ENCODE measurements around the gene GAK.

The GAK gene

GRCh38 chr4:831483-831805, 100.7 kb downstream of the GAK start:
- DNase-seq (ENCODE audit: low read depth, low spot score): no peak

- DNase-seq (ENCODE audit: low read depth, low spot score): no peak
Measured at GRCh38 chr4:830601-831482, 101.3 kb downstream of the GAK start.

- DNase-seq (ENCODE audit: low read depth, low spot score): no peak
Measured at GRCh38 chr4:829761-830600, 102.1 kb downstream of the GAK start.

- no peak for DNase-seq (ENCODE audit: low read depth, low spot score)
Measured at GRCh38 chr4:829291-829690, 102.8 kb downstream of the GAK start.

GRCh38 chr4:828641-829271, 103.4 kb downstream of the GAK start:
- DNase-seq (ENCODE audit: low read depth, low spot score): no peak

GRCh38 chr4:827209-828081, 104.7 kb downstream of the GAK start:
- DNase-seq (ENCODE audit: low read depth, low spot score): no peak

- DNase-seq (ENCODE audit: low read depth, low spot score): no peak
Measured at GRCh38 chr4:826508-827208, 105.5 kb downstream of the GAK start.

- no peak for DNase-seq (ENCODE audit: low read depth, low spot score)
Measured at GRCh38 chr4:825971-826330, 106.2 kb downstream of the GAK start, which contains the start of gene CPLX1. CPLX1 (minus strand) TSS chr4:826129; CDS start chr4:824522, 1,607 bp downstream.

GRCh38 chr4:825063-825970, 106.8 kb downstream of the GAK start:
- no peak for DNase-seq (ENCODE audit: low read depth, low spot score)

GRCh38 chr4:824461-825062, 107.6 kb downstream of the GAK start:
- DNase-seq (ENCODE audit: low read depth, low spot score): no peak

GRCh38 chr4:823761-824460, 108.2 kb downstream of the GAK start:
- no peak for DNase-seq (ENCODE audit: low read depth, low spot score)

GRCh38 chr4:823176-823760, 108.8 kb downstream of the GAK start:
- DNase-seq (ENCODE audit: low read depth, low spot score): no peak

- DNase-seq (ENCODE audit: low read depth, low spot score): no peak
Measured at GRCh38 chr4:822361-823175, 109.5 kb downstream of the GAK start.

- no peak for DNase-seq (ENCODE audit: low read depth, low spot score)
Measured at GRCh38 chr4:821631-822030, 110.5 kb downstream of the GAK start.

- DNase-seq (ENCODE audit: low read depth, low spot score): no peak
Measured at GRCh38 chr4:821181-821591, 110.9 kb downstream of the GAK start.

- DNase-seq (ENCODE audit: low read depth, low spot score): no peak
Measured at GRCh38 chr4:820230-821172, 111.6 kb downstream of the GAK start.
